Subcutaneous adipose tissue (tissue), 4 donors: ENCODE data around the gene B3GNT7. TPM values are rescaled to one million over a fixed set of nuclear protein-coding genes. Genes with fewer than 3 reads are reported as not detected.

Experiments used
- total RNA-seq, 4 donors: library from RNA; depleted of rRNA; stranded (reverse); fragments of >200 nt; gene quantifications; one replicate each; pipeline ENCODE4 v1.1.0, GENCODE V29; 2016
- TF ChIP-seq, protein P1 (sequence below): fragments of 450-650 bp; IDR thresholded peaks from one replicate; pipeline ENCODE4 v1.5.1; 2016; ENCODE audit warnings: low read depth, mild to moderate bottlenecking, control low read depth, antibody characterized with exemption, moderate library complexity

The B3GNT7 gene
- total RNA-seq, 4 donors from 2014 or later = 0.82 to 3.4 (median 1.8) TPM

DNA sequence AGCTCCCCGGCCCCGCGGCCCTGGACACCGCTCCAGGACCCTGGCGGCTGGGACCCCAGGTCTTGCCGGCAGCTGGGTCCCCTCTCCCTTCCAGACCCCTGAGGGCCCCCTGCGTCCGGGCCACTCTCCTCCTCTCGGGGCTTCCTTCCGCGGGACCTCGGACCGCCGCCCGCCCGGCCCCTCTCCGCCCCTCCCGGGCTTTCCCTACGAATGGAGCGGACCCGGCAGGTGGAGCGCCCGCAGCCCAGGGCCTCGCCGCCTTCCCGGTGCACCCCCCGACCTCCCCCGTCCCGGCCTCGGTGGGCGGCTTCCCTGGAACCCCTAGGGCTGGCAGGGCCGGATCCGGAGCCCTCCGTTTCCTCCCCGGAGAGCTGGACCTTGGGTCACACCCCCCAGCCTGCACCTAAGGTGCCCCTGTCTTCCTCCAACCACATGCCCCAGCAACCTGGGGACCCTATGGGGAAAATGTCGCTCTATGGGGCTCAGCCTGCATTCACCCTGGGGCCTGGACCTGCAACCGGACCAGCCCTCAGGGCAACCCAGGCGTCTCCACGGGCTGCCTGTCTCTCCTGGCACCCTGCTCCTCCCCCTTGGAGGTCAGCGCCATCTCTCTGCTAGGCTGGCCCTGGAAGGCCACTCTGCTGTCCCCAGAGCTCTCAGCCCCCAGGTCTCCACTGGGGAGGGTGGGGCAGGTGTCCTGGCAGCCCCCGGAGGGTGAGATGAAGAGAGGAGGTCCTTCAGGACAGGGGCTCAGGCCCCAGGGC, 730 bp downstream of the B3GNT7 start:
- TF ChIP-seq, protein P1, sequence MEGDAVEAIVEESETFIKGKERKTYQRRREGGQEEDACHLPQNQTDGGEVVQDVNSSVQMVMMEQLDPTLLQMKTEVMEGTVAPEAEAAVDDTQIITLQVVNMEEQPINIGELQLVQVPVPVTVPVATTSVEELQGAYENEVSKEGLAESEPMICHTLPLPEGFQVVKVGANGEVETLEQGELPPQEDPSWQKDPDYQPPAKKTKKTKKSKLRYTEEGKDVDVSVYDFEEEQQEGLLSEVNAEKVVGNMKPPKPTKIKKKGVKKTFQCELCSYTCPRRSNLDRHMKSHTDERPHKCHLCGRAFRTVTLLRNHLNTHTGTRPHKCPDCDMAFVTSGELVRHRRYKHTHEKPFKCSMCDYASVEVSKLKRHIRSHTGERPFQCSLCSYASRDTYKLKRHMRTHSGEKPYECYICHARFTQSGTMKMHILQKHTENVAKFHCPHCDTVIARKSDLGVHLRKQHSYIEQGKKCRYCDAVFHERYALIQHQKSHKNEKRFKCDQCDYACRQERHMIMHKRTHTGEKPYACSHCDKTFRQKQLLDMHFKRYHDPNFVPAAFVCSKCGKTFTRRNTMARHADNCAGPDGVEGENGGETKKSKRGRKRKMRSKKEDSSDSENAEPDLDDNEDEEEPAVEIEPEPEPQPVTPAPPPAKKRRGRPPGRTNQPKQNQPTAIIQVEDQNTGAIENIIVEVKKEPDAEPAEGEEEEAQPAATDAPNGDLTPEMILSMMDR = no peak

- TF ChIP-seq, protein P1 = no peak
Observed at GRCh38 chr2:231397011-231397927, 1.8 kb downstream of the B3GNT7 start.

- TF ChIP-seq, protein P1 = no peak
Observed at GRCh38 chr2:231397928-231398294, 2.4 kb downstream of the B3GNT7 start.

DNA sequence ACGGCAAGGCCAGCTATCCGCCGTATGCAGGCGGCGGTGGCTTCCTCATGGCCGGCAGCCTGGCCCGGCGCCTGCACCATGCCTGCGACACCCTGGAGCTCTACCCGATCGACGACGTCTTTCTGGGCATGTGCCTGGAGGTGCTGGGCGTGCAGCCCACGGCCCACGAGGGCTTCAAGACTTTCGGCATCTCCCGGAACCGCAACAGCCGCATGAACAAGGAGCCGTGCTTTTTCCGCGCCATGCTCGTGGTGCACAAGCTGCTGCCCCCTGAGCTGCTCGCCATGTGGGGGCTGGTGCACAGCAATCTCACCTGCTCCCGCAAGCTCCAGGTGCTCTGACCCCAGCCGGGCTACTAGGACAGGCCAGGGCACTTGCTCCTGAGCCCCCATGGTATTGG, 3.1 kb downstream of the B3GNT7 start:
- TF ChIP-seq, protein P1 = no peak

DNA sequence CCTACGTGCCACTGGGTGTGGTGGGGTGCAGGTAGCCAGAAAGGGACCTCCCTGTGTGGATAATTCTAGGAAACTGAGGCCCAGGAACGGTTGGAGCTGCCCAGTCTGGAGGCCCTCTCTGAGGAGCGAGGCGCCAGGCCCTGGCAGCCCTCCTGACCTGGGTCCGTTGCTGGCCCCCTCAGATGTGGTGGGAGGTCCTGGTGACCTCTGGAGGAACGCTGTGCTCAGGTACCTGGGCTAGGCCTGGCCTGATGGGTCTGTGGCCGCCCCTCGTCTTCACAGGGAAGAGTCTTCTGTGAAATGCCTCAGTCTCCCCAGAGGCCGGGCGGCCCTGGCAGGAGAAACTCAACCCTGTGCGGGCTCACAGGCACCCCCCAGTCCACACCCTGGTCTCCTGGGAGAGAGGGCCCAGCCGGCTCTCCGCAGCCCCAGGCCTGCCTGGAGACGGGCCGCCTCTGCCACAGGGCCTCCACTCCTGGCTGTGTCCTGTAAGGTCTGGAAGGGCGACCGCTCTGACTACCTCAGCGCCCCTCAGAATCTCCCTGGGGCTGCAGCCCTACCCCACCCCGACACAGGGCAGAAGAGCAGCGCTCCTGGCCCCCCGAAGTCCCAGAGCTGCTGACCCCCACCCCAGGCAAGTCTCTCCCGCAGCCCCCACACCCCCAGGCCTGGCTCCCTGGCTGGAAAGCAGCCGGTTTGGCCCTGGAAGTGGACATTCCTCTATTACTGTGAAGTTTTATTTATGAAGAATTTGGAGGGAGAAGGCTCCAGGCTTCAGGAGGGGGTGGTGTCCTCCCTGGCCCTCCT, 3.7 kb downstream of the B3GNT7 start:
- TF ChIP-seq, protein P1 = no peak

DNA sequence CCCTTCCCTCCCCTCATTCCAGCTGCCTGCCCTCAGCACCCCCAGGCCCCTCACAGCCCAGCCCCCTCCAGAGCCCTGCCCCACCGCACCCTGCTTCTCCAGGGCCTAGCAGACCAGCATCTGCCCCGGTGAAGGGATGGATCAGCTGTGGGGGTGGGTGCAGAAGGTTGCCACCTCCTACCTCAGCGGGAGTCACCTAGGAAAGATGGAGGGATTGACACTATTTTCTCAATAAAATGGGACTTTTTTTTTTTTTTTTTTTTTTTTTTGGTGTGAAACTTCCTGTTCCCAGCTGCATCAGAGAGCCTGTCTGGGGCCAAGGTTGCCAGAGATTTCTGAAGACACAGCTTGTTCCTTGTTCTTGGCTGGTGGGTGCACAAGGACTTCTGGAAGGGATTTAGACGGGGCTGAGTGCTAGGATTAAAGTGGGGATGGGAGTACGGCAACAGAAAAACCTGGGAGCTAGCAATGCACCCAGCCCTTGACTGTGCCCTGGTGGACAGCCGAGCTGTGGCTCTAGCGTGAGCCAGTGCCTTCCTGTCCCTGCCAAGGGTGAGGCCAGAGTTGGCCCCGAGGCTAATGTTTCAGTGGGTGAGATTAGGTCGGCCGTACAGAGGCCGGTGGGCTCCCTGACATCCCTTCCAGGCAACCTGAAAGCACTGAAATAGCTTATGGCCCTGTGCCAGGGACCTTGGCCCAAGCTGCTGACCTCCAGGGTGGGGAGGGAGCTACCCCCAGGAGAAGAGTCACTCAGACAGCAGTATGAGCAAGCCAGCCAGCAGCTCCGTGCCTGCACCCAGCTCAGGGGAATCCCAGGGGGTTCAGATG, 4.6 kb downstream of the B3GNT7 start:
- TF ChIP-seq, protein P1 = no peak
